ENCODE data around the gene SPACA6.

SPACA6 gene

GRCh38 chr19:51703575-51704515 is 10.7 kb downstream of the SPACA6 start:
- peak; percentile 67 for DNase-seq (ENCODE audit: low spot score)

GRCh38 chr19:51704626-51705025 is 11.5 kb downstream of the SPACA6 start:
- DNase-seq (ENCODE audit: low spot score), result no peak

GRCh38 chr19:51706296-51706695 is 13.2 kb downstream of the SPACA6 start:
- no peak for DNase-seq (ENCODE audit: low spot score)

- no peak for DNase-seq (ENCODE audit: low spot score)
Observed at GRCh38 chr19:51706885-51707284, 13.8 kb downstream of the SPACA6 start.

- no peak for DNase-seq (ENCODE audit: low spot score)
Observed at GRCh38 chr19:51708811-51709210, 15.7 kb downstream of the SPACA6 start.

GRCh38 chr19:51709575-51709974 is 16.4 kb downstream of the SPACA6 start:
- DNase-seq (ENCODE audit: low spot score), result no peak

GRCh38 chr19:51710163-51710562 is 17.0 kb downstream of the SPACA6 start:
- DNase-seq (ENCODE audit: low spot score), result no peak

- DNase-seq (ENCODE audit: low spot score), result no peak
Observed at GRCh38 chr19:51711702-51712101, 18.6 kb downstream of the SPACA6 start.

GRCh38 chr19:51712461-51713081 is 19.4 kb downstream of the SPACA6 start:
- no peak for DNase-seq (ENCODE audit: low spot score)

GRCh38 chr19:51713319-51714285 is 20.5 kb downstream of the SPACA6 start:
- DNase-seq (ENCODE audit: low spot score), result no peak

- DNase-seq (ENCODE audit: low spot score), result no peak
Observed at GRCh38 chr19:51714848-51715247, 21.7 kb downstream of the SPACA6 start.

- DNase-seq (ENCODE audit: low spot score), result no peak
Observed at GRCh38 chr19:51715850-51716249, 22.7 kb downstream of the SPACA6 start.

- no peak for DNase-seq (ENCODE audit: low spot score)
Observed at GRCh38 chr19:51716925-51717324, 23.8 kb downstream of the SPACA6 start.

GRCh38 chr19:51719251-51719988 is 26.3 kb downstream of the SPACA6 start:
- no peak for DNase-seq (ENCODE audit: low spot score)

- DNase-seq (ENCODE audit: low spot score), result no peak
Observed at GRCh38 chr19:51721905-51722304, 28.8 kb downstream of the SPACA6 start.

- DNase-seq (ENCODE audit: low spot score), result no peak
Observed at GRCh38 chr19:51722492-51722891, 29.4 kb downstream of the SPACA6 start.

GRCh38 chr19:51724543-51724942 is 31.4 kb downstream of the SPACA6 start:
- no peak for DNase-seq (ENCODE audit: low spot score)

GRCh38 chr19:51726049-51726448 is 32.9 kb downstream of the SPACA6 start:
- no peak for DNase-seq (ENCODE audit: low spot score)

GRCh38 chr19:51727349-51727880 is 34.3 kb downstream of the SPACA6 start:
- no peak for DNase-seq (ENCODE audit: low spot score)

- no peak for DNase-seq (ENCODE audit: low spot score)
Observed at GRCh38 chr19:51729781-51730180, 36.7 kb downstream of the SPACA6 start.

Measured in LoVo (cell line).